HepG2 (cell line): Measurements from ENCODE around the gene TACC3. TPM values are rescaled to one million over a fixed set of nuclear protein-coding genes. Genes with fewer than 3 reads are reported as not detected.
A peak's percentile ranks its signal among the peaks of the same experiment; 100 is the strongest.

Source experiments
- ATF7 ChIP-seq, 2 experiments: fragments of 450-650 bp in 1 of 2; sonication (generic) in 1 of 2; formaldehyde crosslinking in 1 of 2; IDR thresholded peaks; 2 replicates each; pipeline versions ENCODE4 v1.4.0 to v1.6.1; 2016 to 2020; ENCODE audit warnings: antibody characterized with exemption in 1 of 2, mild to moderate bottlenecking in 1 of 2, missing genetic modification reagents in 1 of 2
- FIP1L1 ChIP-seq: fragments of 200-400 bp; formaldehyde crosslinking; IDR thresholded peaks from 2 replicates; pipeline ENCODE4 v1.6.1; 2018; ENCODE audit warnings: low read depth, mild to moderate bottlenecking, low read length, moderate library complexity, borderline replicate concordance; ENCODE audit not compliant: insufficient read depth
- HCFC1 ChIP-seq: fragments of 150-350 bp; IDR thresholded peaks from 2 replicates; pipeline ENCODE4 v1.6.1; 2014; ENCODE audit warnings: low read depth, low read length
- KAT2B ChIP-seq: fragments of 150-350 bp; IDR thresholded peaks from 2 replicates; pipeline ENCODE4 v1.6.1; 2014; ENCODE audit warnings: low read depth, low read length, borderline replicate concordance
- KAT8 ChIP-seq: IDR thresholded peaks from 2 replicates; pipeline ENCODE4 v1.6.1; 2016; ENCODE audit warnings: missing genetic modification reagents, missing compliant biosample characterization
- MED13 ChIP-seq: sonication (generic); formaldehyde crosslinking; IDR thresholded peaks from 2 replicates; pipeline ENCODE4 v1.5.0; 2020; ENCODE audit warnings: missing genetic modification reagents
- MTA1 ChIP-seq: sonication (generic); formaldehyde crosslinking; IDR thresholded peaks from 2 replicates; pipeline ENCODE4 v1.4.0; 2020; ENCODE audit warnings: missing genetic modification reagents, mild to moderate bottlenecking, borderline replicate concordance
- SALL2 ChIP-seq: sonication (generic); formaldehyde crosslinking; IDR thresholded peaks from 2 replicates; pipeline ENCODE4 v1.8.1; 2023; ENCODE audit warnings: mild to moderate bottlenecking, missing genetic modification reagents, inconsistent platforms
- SMARCC2 ChIP-seq: fragments of 450-650 bp; IDR thresholded peaks from 2 replicates; pipeline ENCODE4 v1.6.1; 2017; ENCODE audit warnings: antibody characterized with exemption, mild to moderate bottlenecking
- ZNF3 ChIP-seq: IDR thresholded peaks from 2 replicates; pipeline ENCODE4 v1.7.0; 2017; ENCODE audit warnings: inconsistent platforms
- ZNF430 ChIP-seq: sonication (generic); formaldehyde crosslinking; IDR thresholded peaks from 2 replicates; pipeline ENCODE4 v1.9.0; 2021; ENCODE audit warnings: mild to moderate bottlenecking, missing genetic modification reagents
- ZNF550 ChIP-seq: sonication (generic); formaldehyde crosslinking; IDR thresholded peaks from 2 replicates; pipeline ENCODE4 v1.4.0; 2020; ENCODE audit warnings: mild to moderate bottlenecking, missing genetic modification reagents, borderline replicate concordance
- ZNF567 ChIP-seq: sonication (generic); formaldehyde crosslinking; IDR thresholded peaks from 2 replicates; pipeline ENCODE4 v1.8.1; 2023; ENCODE audit warnings: mild to moderate bottlenecking, missing genetic modification reagents, borderline replicate concordance
- ZNF816 ChIP-seq: sonication (generic); formaldehyde crosslinking; IDR thresholded peaks from 2 replicates; pipeline ENCODE4 v1.8.0; 2022; ENCODE audit warnings: missing genetic modification reagents, mild to moderate bottlenecking, borderline replicate concordance
- ZNF879 ChIP-seq: sonication (generic); formaldehyde crosslinking; IDR thresholded peaks from 2 replicates; pipeline ENCODE4 v1.8.1; 2023; ENCODE audit warnings: missing genetic modification reagents
- polyA plus RNA-seq, 8 experiments: library from polyadenylated mRNA; depleted of rRNA in 3 of 8; stranded (reverse) in 7 of 8; unstranded in 1 of 8; fragments of >200 nt; fragmentation: Illumina TruSeq in 4 of 8; extraction: Trizol in 4 of 8; gene quantifications; 2 replicates each; pipeline versions ENCODE4 v1.2.1 to v1.2.3, GENCODE V29; 2011 to 2016; ENCODE audit warnings: low read depth in 4 of 8, missing spikeins in 1 of 8, mixed read lengths in 1 of 8; ENCODE audit not compliant: insufficient read depth in 1 of 8
- total RNA-seq, 5 experiments: library from RNA; depleted of rRNA; stranded (reverse); fragments of >200 nt; fragmentation: Illumina TruSeq; extraction: Trizol; gene quantifications; 2 replicates each; pipeline ENCODE4 v1.2.3, GENCODE V29; 2016; ENCODE audit warnings: low read depth in 1 of 5
- TF ChIP-seq, protein P1 (sequence below): sonication (generic); formaldehyde crosslinking; IDR thresholded peaks from 2 replicates; pipeline ENCODE4 v1.8.0; 2022; ENCODE audit warnings: missing genetic modification reagents, mild to moderate bottlenecking, inconsistent platforms, borderline replicate concordance
- TF ChIP-seq, protein P2 (sequence below): IDR thresholded peaks from 2 replicates; pipeline ENCODE4 v1.4.0; 2020; ENCODE audit warnings: mild to moderate bottlenecking, missing genetic modification reagents
- TF ChIP-seq, protein P3 (sequence below): sonication (generic); formaldehyde crosslinking; IDR thresholded peaks from 2 replicates; pipeline ENCODE4 v1.4.0; 2020; ENCODE audit warnings: low read depth, missing genetic modification reagents

The TACC3 gene
- total and polyA plus RNA-seq, 2 of the 13 experiments (the other 11 are each of a cell fraction or from before 2014, with no cell fraction given): 20.3 to 21.2 TPM

DNA sequence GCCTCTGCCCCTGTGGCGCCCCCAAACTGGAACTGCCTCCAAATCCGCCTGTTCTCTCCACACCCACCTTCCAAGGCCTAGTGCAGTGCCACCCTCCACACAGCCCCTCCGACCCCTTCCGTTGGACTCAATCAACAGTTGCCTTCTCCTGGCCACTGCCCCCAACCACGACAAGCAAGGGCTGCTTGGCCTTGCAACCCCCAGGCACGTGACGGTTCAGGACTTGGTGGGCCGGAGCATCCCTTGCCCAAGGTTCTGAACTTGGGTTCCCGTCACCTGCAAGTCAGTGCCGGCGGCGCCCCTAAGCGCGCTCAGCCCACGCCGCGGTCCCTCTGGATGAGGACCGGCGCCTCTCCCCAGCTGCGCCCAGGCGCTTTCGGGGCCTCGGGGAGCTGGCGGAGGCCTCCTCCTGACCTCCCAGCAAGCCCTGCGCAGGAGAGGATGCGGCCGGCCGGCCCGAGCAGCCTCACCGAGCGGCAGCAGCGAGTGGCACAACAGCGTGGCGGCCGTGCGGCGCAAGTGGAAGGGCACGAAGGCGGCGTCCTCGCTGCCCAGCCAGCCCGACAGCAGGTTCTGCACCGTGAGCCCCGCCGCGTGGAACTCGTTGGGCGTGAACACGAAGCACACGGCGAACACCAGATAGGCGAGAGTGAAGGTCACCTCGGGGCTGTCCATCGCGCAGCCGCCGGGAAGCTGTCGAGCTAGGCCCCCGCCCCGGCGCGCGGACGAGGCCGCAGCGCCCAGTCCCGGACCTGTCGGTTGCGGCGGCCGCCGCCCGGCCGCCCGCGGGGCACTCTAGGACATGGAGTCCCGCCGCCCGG, 948 bp upstream of the TACC3 start (continued):
- TF ChIP-seq SALL2 (CRISPR knock-in tag) (peak; percentile 50; the same call in 1 of the 2 replicates), ZNF430 (CRISPR knock-in tag) (no peak), KAT2B (no peak), SMARCC2 (no peak), ZNF550 (0 out of 2 replicates have a peak, but pooled peaks have one; percentile 78), MTA1 (peak; percentile 46; the same call in 1 of the 2 replicates), ZNF3 (CRISPR knock-in tag) (no peak), ATF7 (IDR thresholded peaks at IDR 0.05) (no peak), ATF7 (CRISPR knock-in tag; IDR thresholded peaks at IDR 0.05) (0 out of 2 replicates have a peak, but pooled peaks have one; percentile 61), HCFC1 (no peak), ZNF816 (CRISPR knock-in tag) (no peak), ZNF567 (CRISPR knock-in tag) (peak; percentile 84), MED13 (CRISPR knock-in tag) (no peak), KAT8 (no peak), ZNF879 (CRISPR knock-in tag) (peak; percentile 22; the same call in 1 of the 2 replicates), FIP1L1 (no peak)
- TF ChIP-seq, protein P1, sequence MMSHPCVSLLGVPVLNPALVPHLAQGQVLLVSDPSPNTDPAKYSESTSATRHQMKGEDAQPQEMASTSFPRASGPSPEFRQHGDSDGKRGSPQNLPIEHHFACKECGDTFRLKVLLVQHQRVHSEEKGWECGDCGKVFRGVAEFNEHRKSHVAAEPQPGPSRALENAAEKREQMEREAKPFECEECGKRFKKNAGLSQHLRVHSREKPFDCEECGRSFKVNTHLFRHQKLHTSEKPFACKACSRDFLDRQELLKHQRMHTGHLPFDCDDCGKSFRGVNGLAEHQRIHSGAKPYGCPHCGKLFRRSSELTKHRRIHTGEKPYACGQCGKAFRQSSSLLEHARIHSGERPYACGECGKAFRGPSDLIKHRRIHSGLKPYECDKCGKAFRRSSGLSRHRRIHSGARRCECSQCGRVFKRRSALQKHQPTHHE (CRISPR knock-in tag): no peak
- TF ChIP-seq, protein P2, sequence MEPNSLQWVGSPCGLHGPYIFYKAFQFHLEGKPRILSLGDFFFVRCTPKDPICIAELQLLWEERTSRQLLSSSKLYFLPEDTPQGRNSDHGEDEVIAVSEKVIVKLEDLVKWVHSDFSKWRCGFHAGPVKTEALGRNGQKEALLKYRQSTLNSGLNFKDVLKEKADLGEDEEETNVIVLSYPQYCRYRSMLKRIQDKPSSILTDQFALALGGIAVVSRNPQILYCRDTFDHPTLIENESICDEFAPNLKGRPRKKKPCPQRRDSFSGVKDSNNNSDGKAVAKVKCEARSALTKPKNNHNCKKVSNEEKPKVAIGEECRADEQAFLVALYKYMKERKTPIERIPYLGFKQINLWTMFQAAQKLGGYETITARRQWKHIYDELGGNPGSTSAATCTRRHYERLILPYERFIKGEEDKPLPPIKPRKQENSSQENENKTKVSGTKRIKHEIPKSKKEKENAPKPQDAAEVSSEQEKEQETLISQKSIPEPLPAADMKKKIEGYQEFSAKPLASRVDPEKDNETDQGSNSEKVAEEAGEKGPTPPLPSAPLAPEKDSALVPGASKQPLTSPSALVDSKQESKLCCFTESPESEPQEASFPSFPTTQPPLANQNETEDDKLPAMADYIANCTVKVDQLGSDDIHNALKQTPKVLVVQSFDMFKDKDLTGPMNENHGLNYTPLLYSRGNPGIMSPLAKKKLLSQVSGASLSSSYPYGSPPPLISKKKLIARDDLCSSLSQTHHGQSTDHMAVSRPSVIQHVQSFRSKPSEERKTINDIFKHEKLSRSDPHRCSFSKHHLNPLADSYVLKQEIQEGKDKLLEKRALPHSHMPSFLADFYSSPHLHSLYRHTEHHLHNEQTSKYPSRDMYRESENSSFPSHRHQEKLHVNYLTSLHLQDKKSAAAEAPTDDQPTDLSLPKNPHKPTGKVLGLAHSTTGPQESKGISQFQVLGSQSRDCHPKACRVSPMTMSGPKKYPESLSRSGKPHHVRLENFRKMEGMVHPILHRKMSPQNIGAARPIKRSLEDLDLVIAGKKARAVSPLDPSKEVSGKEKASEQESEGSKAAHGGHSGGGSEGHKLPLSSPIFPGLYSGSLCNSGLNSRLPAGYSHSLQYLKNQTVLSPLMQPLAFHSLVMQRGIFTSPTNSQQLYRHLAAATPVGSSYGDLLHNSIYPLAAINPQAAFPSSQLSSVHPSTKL: no peak
- TF ChIP-seq, protein P3, sequence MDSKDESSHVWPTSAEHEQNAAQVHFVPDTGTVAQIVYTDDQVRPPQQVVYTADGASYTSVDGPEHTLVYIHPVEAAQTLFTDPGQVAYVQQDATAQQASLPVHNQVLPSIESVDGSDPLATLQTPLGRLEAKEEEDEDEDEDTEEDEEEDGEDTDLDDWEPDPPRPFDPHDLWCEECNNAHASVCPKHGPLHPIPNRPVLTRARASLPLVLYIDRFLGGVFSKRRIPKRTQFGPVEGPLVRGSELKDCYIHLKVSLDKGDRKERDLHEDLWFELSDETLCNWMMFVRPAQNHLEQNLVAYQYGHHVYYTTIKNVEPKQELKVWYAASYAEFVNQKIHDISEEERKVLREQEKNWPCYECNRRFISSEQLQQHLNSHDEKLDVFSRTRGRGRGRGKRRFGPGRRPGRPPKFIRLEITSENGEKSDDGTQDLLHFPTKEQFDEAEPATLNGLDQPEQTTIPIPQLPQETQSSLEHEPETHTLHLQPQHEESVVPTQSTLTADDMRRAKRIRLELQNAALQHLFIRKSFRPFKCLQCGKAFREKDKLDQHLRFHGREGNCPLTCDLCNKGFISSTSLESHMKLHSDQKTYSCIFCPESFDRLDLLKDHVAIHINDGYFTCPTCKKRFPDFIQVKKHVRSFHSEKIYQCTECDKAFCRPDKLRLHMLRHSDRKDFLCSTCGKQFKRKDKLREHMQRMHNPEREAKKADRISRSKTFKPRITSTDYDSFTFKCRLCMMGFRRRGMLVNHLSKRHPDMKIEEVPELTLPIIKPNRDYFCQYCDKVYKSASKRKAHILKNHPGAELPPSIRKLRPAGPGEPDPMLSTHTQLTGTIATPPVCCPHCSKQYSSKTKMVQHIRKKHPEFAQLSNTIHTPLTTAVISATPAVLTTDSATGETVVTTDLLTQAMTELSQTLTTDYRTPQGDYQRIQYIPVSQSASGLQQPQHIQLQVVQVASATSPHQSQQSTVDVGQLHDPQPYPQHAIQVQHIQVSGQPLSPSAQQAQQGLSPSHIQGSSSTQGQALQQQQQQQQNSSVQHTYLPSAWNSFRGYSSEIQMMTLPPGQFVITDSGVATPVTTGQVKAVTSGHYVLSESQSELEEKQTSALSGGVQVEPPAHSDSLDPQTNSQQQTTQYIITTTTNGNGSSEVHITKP: no peak; the same call in 1 of the 2 replicates
